Lower leg skin (tissue), 3 donors: ENCODE data around the gene SH3RF1.

Experiments
- CTCF ChIP-seq, 3 donors: fragments of 450-650 bp; IDR thresholded peaks; one replicate each; pipeline ENCODE4 v1.5.1; 2016; ENCODE audit warnings: antibody characterized with exemption in 3 of 3, mild to moderate bottlenecking in 3 of 3, moderate library complexity in 2 of 3
- POLR2A ChIP-seq, 2 donors: fragments of 450-650 bp; IDR thresholded peaks; one replicate each; pipeline ENCODE4 v1.6.1; 2016 to 2017; ENCODE audit warnings: antibody characterized with exemption in 2 of 2, mild to moderate bottlenecking in 1 of 2, moderate library complexity in 1 of 2

- TF ChIP-seq POLR2A (IDR thresholded peaks at IDR 0.05) (no peak), CTCF (IDR thresholded peaks at IDR 0.05) (no peak)
Observed at GRCh38 chr4:169051761-169052593, 218.8 kb downstream of the SH3RF1 start.
